ENCODE results near the gene OR10H2. TPM values are rescaled to one million over a fixed set of nuclear protein-coding genes. Genes with fewer than 3 reads are reported as not detected.

Gene OR10H2
- total and polyA plus RNA-seq, 11 donors, result not detected

DNA sequence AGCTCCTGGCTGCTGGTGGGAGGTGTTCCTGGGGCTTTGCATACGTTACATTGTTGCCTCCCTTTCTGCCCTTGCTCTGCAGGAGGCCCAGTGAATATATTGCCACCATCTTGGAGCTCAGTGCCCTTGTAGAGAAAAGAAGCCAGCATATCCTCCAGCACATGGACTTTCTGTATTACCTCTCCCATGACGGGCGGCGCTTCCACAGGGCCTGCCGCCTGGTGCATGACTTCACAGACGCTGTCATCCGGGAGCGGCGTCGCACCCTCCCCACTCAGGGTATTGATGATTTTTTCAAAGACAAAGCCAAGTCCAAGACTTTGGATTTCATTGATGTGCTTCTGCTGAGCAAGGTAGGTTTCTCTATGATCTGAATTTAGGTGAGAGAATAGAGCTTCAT, 44.4 kb upstream of the OR10H2 start:
- Histone ChIP-seq H3K27me3 (no peaks in the 10 kb centered on the region), H3K27ac (no peak overlapping the region), H3K36me3 (peaks cover 0 to 28% (median 3%) of the 10 kb centered on the region in 9 donors)

DNA sequence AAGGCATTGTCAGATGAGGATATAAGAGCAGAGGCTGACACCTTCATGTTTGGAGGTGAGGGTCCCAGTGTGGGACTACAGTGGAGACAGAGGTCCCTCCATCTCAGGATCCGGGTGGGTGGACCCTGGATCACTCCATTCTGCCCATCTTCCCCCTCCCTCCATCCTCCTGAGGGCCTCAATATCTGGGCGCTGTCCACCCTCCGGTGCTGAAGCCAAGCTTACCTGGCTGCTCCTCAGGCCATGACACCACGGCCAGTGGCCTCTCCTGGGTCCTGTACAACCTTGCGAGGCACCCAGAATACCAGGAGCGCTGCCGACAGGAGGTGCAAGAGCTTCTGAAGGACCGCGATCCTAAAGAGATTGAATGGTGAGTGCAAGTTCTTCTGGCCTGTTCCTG, 43.0 kb upstream of the OR10H2 start:
- DNase-seq (no peak), ATAC-seq (no peak)
- intact Hi-C loops (cut with DNase I), result no loop called here
- H3K27me3 ChIP-seq, result no peaks in the 10 kb centered on the region
- 23 to 45% (median 40%) methylated on average over 4 to 9 of the region's 9 CpGs for WGBS, 4 donors
- peaks cover 0 to 28% (median 3%) of the 10 kb centered on the region in 9 donors for H3K36me3 ChIP-seq
- TF ChIP-seq POLR2A (IDR thresholded peaks at IDR 0.05), result no peak
- TF ChIP-seq, protein P1, sequence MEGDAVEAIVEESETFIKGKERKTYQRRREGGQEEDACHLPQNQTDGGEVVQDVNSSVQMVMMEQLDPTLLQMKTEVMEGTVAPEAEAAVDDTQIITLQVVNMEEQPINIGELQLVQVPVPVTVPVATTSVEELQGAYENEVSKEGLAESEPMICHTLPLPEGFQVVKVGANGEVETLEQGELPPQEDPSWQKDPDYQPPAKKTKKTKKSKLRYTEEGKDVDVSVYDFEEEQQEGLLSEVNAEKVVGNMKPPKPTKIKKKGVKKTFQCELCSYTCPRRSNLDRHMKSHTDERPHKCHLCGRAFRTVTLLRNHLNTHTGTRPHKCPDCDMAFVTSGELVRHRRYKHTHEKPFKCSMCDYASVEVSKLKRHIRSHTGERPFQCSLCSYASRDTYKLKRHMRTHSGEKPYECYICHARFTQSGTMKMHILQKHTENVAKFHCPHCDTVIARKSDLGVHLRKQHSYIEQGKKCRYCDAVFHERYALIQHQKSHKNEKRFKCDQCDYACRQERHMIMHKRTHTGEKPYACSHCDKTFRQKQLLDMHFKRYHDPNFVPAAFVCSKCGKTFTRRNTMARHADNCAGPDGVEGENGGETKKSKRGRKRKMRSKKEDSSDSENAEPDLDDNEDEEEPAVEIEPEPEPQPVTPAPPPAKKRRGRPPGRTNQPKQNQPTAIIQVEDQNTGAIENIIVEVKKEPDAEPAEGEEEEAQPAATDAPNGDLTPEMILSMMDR (IDR thresholded peaks at IDR 0.05), result no peak
- peaks cover 0 to 29% (median 11%) of the 10 kb centered on the region in 12 donors for H3K9me3 ChIP-seq
- no peaks in the 10 kb centered on the region for H3K4me1 ChIP-seq
- no peak overlapping the region for H3K4me3 ChIP-seq
- H3K27ac ChIP-seq, result no peak overlapping the region

More for the DNA sequence above, 44.4 kb upstream of the OR10H2 start:
- WGBS, 4 donors, result 80 to 91% (median 84%) methylated on average over 10 of the region's 10 CpGs
- intact Hi-C loops (cut with DNase I), result no loop called here
- peaks cover 0 to 15% (median 7%) of the 10 kb centered on the region in 12 donors for H3K9me3 ChIP-seq
- TF ChIP-seq POLR2A (IDR thresholded peaks at IDR 0.05), result no peak
- TF ChIP-seq, protein P1 (IDR thresholded peaks at IDR 0.05), result no peak
- no peaks in the 10 kb centered on the region for H3K4me1 ChIP-seq
- ATAC-seq (no peak), DNase-seq (no peak)
- H3K4me3 ChIP-seq, result no peak overlapping the region

DNA sequence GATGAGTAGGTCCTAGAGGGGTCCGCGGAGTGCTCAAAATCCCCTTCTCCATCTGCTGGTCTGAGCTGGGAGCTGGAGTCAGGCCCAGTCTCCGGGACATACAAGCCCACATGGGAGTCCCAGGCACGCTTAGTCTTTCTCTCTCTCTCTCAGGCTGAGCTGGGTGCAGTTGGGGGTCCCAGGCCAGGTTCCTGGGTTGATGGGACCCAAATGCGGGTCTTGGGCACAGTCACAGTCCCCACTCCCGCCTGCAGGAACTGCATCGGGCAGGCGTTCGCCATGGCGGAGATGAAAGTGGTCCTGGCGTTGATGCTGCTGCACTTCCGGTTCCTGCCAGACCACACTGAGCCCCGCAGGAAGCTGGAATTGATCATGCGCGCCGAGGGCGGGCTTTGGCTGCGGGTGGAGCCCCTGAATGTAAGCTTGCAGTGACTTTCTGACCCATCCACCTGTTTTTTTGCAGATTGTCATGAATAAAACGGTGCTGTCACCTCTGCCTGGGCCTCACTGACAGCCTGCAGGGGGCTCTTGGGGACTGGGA, 31.1 kb upstream of the OR10H2 start:
- Histone ChIP-seq H3K4me3 (no peak overlapping the region), H3K27ac (no peak overlapping the region), H3K27me3 (no peaks in the 10 kb centered on the region), H3K4me1 (peaks cover 0 to 1% (median 0%) of the 10 kb centered on the region in 12 donors), H3K9me3 (peaks cover 0 to 25% (median 2%) of the 10 kb centered on the region in 12 donors), H3K36me3 (peaks cover 0 to 3% (median 0%) of the 10 kb centered on the region in 9 donors)
- 68 to 81% (median 73%) methylated on average over 18 to 19 of the region's 19 CpGs for WGBS, 4 donors
- TF ChIP-seq, protein P1 (IDR thresholded peaks at IDR 0.05), result no peak
- TF ChIP-seq POLR2A (IDR thresholded peaks at IDR 0.05), result no peak
- intact Hi-C loops (cut with DNase I), result no loop called here
- no peak for DNase-seq
- no peak for ATAC-seq

DNA sequence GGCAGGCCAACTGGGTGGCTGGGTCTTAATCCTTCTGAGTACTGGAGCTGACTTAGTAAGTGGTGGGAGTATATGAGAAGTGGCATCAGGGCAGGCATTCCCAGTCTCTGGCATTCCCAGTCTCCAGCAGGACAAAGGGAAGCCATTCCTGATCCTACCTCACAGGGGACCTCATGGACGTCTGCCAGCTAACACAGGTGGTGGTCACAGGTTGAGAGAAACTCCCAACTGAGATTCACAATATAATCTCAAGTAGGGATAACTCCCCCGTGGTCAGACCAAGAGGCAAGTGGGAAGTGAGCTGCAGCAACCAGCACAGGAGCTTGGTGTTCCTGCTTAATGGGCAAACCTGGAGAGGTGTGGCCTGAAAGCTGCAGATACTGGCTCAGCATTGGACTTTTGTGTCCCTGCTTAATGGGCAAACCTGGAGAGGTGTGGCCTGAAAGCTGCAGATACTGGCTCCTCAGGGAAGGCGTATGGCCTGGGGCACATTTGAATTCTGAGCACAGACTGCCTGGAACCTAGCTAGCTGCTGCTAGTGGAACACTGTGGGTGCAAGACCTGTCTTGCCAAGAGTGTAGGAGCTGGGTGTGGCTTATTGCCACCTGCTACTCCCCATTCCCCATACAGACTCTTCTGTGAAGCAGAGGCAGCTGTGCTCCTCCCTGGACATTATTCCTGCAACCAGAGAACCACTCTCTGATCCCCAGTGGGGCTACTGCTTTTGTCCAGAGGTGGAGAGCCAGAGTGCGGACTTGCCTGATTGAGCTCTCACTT, 25.9 kb upstream of the OR10H2 start:
- intact Hi-C loops (cut with DNase I), result no loop called here
- H3K9me3 ChIP-seq, result peaks cover 0 to 15% (median 0%) of the 10 kb centered on the region in 12 donors
- WGBS, 4 donors, result 54 to 73% (median 71%) methylated on average over 3 to 4 of the region's 4 CpGs
- no peaks in the 10 kb centered on the region for H3K27me3 ChIP-seq
- DNase-seq (no peak), ATAC-seq (peak in 1 of 4 donors; percentile 22)
- TF ChIP-seq, protein P1 (IDR thresholded peaks at IDR 0.05), result no peak
- TF ChIP-seq POLR2A (IDR thresholded peaks at IDR 0.05), result no peak
- no peak overlapping the region for H3K4me3 ChIP-seq
- peaks cover 0 to 19% (median 11%) of the 10 kb centered on the region in 12 donors for H3K4me1 ChIP-seq
- no peak overlapping the region for H3K27ac ChIP-seq
- peaks cover 0 to 3% (median 0%) of the 10 kb centered on the region in 9 donors for H3K36me3 ChIP-seq
